ENCODE measurements around the gene FAM237B.
"Not testable (repeated sequence)": the region's sequence is repeated elsewhere in the genome, so short reads cannot be mapped to it uniquely, and the experiment has no call there.

Gene FAM237B

GRCh38 chr7:90345595-90346335 is 24.7 kb upstream of the FAM237B start:
- in situ Hi-C loops (cut with HindIII; ENCODE audit: low sequenced_read_pairs), result no loop called here
- H3K4me3 ChIP-seq (ENCODE audit: low read depth, low read length), result peak overlapping the region; percentile 99
- TF ChIP-seq CTCF (IDR thresholded peaks at IDR 0.05; ENCODE audit: low read depth, low read length), result no peak
- DNase-seq (ENCODE audit: low read depth, low spot score), result peak; percentile 51

- in situ Hi-C loops (cut with HindIII; ENCODE audit: low sequenced_read_pairs), result no loop called here
- no peak for TF ChIP-seq CTCF (IDR thresholded peaks at IDR 0.05; ENCODE audit: low read depth, low read length)
- H3K4me3 ChIP-seq (ENCODE audit: low read depth, low read length), result no peak overlapping the region
- DNase-seq (ENCODE audit: low read depth, low spot score), result no peak
These were observed 23.9 kb upstream of the FAM237B start for GRCh38 chr7:90345016-90345415.

- no peak for TF ChIP-seq CTCF (IDR thresholded peaks at IDR 0.05; ENCODE audit: low read depth, low read length)
- H3K4me3 ChIP-seq (ENCODE audit: low read depth, low read length), result no peak overlapping the region
- in situ Hi-C loops (cut with HindIII; ENCODE audit: low sequenced_read_pairs), result no loop called here
- DNase-seq (ENCODE audit: low read depth, low spot score), result peak; percentile 21
These were observed 16.0 kb upstream of the FAM237B start for GRCh38 chr7:90337106-90337505.

GRCh38 chr7:90334926-90335325 is 13.8 kb upstream of the FAM237B start:
- DNase-seq (ENCODE audit: low read depth, low spot score); in situ Hi-C loops (cut with HindIII; ENCODE audit: low sequenced_read_pairs); H3K4me3 ChIP-seq (ENCODE audit: low read depth, low read length): not testable (repeated sequence)

GRCh38 chr7:90334193-90334843 is 13.2 kb upstream of the FAM237B start:
- in situ Hi-C loops (cut with HindIII; ENCODE audit: low sequenced_read_pairs), result no loop called here
- no peak for TF ChIP-seq CTCF (IDR thresholded peaks at IDR 0.05; ENCODE audit: low read depth, low read length)
- no peak overlapping the region for H3K4me3 ChIP-seq (ENCODE audit: low read depth, low read length)

GRCh38 chr7:90326500-90326899 is 5.4 kb upstream of the FAM237B start:
- in situ Hi-C loops (cut with HindIII; ENCODE audit: low sequenced_read_pairs), result no loop called here
- no peak for DNase-seq (ENCODE audit: low read depth, low spot score)
- no peak overlapping the region for H3K4me3 ChIP-seq (ENCODE audit: low read depth, low read length)
- TF ChIP-seq CTCF (IDR thresholded peaks at IDR 0.05; ENCODE audit: low read depth, low read length), result no peak

More at GRCh38 chr7:90334193-90334843, 13.2 kb upstream of the FAM237B start:
- no peak for DNase-seq (ENCODE audit: low read depth, low spot score)

GRCh38 chr7:90322837-90323236 is 1.7 kb upstream of the FAM237B start:
- H3K4me3 ChIP-seq (ENCODE audit: low read depth, low read length), result no peak overlapping the region
- DNase-seq (ENCODE audit: low read depth, low spot score), result no peak
- in situ Hi-C loops (cut with HindIII; ENCODE audit: low sequenced_read_pairs), result no loop called here
- no peak for TF ChIP-seq CTCF (IDR thresholded peaks at IDR 0.05; ENCODE audit: low read depth, low read length)
